Activated CD8-positive, alpha-beta memory T cell treated with anti-CD3 and anti-CD28 coated beads, Interleukin-2, amount 50 U/mL, for 1 hour (primary cell): ENCODE measurements around the gene ZDHHC7.

Experiments used
- DNase-seq: peaks from one replicate; pipeline ENCODE4 v3.0.0-alpha.2; 2020; ENCODE audit errors: extremely low read depth

ZDHHC7 gene

DNA sequence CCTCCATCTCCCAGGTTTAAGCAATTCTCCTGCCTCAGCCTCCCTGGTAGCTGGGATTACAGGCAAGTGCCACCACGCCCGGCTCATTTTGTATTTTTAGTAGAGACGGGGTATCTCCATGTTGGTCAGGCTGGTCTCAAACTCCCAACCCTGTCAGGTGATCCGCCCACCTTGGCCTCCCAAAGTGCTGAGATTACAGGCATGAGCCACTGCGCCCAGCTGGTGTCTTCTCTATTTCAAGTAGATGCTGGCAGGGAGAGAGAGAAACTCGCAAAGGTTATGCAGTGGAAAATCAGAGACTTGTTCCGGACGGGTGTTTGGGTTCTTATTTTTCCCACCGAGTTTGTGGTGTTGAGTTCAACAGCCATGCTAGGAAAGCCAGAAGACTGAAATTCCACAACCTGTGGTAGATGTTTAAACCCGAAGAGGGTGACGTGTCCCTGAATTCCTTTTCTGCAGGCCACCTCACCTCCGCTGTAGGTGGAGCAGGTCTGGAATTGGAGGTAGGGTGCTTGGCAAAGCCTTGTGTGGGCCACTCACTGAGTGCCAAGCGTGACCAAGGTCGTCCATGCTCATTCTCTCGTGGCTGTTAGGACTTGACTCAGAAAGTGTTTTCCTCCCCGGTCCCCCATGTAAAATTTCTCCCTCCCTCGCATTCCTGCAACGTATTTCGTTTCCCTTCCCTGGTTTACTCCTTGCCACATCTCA is 7.3 kb upstream of the ZDHHC7 start:
- no peak for DNase-seq

DNA sequence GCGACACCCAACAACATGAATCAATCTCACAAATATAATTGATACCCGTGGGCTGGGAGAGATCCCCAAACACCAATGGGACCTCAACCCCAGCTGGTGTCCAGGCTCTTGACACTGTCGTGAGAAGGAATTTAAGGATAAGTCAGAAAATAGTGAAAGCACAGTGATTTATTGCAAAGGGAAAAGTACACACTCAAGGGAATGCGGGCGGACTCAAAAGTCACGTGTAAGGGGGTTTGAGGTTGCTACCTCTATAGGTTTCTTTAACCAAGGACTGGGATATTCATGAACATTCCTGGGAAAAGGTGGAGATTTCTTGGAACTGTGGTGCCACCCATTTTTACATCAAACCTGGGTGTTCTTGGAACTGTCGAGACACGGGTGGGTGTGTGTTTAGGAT is 6.3 kb upstream of the ZDHHC7 start:
- no peak for DNase-seq

DNA sequence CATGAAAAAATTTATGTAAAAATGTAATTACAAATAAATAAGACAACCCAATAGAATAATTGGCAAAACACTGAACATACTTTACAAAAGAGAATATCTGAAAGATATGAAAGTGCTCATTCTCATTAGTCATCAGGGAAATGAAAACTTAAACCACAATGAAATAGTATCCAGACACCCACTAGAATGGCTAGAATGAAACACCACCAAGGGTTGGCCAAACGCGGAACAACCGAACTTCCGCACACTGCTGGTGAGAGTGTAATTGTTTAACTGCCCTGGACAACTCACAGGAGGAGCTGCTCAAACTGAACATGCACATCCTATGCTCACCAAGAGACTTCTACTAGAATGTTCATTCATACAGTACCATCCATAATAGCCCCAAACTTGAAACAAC is 5.8 kb upstream of the ZDHHC7 start:
- no peak for DNase-seq

DNA sequence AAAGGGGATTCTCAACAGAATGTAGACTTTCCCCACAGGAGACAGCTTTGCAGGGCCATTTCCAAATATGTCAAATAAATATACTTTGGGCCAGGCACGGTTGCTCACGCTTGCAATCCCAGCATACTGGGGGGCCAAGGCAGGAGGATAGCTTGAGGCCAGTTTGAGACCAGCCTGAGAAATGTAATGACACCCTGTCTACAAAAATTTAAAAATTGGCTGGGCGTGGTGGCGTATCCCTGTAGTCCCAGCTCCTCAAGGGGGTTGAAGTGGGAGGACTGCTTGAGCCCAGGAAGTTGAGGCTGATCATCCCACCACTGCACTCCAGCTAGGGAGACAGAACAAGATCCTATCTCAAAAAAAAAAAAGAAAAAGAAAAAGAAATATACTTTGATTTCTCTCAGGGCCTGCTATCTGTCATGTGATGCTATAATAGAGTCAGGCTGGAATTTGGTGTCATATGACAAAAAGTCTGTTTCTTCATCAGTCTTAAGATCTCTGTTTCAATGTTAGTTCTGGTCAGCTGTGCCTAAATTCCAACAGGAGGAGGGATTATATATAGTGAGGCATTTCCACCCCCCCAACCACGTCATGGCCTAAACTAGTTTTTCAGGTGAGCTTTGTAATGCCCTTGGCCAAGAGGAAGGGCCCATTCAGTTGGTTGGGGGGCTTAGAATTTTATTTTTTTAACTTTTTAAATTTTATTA is 4.3 kb upstream of the ZDHHC7 start:
- no peak for DNase-seq

DNA sequence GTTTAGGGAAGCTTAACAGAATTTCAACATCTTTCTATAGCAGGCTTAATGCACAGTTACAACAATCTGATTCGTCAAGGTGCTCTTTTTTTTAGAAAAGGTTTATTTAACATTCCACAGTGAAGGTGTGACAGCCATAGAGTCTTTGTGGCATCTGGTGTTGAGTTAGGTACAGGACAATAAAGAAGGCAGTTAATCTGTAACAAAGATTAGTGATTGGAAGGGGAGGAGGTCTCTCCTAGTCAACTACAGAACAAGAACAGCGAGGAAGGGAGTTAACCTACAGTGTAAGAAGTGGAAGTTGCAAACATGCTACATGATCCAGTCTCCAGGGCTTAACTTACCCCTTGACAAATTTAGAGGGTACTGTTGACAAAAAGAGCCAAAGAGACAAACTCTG is 3.0 kb upstream of the ZDHHC7 start:
- DNase-seq, result no peak

DNA sequence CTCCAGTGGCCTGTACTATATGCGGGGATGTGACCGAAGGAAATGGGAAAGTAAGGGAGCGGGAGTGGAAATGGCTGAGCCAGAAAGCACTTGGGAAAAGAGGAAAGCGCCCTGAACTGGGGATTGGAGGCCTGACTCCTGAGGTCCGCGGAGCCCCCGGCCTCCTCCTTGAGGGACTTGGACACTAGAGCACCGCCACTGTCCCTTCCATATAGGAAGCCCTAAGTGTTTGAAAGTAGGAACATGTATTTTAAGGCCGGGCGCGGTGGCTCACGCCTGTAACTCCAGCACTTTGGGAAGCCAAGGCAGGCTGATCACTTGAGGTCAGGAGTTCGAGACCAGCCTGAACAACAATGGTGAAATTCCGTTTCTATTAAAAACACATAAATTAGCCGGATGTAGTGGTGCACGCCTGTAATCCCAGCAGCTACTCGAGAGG is 530 bp upstream of the ZDHHC7 start:
- no peak for DNase-seq

DNA sequence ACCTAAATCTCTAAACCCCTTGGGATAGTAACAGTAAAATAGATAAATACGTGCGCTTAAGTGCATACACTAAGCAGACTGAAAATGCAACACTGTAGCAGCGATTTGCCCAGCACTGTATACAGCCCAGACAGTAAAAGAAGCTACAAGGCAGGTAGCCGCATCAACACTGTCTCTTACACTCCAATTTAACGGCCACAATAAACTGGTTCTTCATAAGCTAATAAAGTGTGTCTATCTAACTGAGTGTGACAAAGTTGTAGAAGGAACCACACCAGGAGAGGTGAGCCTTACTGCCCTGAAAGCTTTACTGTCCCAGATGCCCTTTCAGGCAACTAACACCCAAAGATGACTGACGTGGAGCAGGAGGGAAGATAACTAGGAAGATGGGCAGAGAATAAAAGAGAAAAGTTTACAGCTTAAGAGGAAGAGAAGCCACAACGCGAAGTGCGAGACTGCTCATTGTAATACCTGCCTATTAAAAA is 847 bp downstream of the ZDHHC7 start:
- DNase-seq, result no peak

DNA sequence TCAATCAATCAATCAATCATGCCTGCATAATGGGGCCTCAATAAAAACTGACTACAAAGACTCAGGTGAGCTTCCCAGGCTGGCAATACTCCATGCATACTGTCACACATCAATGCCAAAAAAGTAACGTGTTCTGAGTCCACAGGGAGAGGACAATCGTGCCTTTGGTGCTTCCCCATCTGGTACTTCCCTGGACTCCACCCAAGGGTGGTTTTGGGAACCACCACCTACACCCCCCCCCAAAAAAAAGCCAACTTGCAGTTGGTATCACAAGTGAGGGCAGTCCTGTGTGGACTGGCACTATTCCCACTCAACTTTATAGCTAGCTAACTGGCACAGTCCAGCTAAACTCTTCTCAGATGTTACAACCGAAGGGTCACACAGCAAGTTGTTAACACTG is 3.1 kb downstream of the ZDHHC7 start:
- DNase-seq, result no peak

DNA sequence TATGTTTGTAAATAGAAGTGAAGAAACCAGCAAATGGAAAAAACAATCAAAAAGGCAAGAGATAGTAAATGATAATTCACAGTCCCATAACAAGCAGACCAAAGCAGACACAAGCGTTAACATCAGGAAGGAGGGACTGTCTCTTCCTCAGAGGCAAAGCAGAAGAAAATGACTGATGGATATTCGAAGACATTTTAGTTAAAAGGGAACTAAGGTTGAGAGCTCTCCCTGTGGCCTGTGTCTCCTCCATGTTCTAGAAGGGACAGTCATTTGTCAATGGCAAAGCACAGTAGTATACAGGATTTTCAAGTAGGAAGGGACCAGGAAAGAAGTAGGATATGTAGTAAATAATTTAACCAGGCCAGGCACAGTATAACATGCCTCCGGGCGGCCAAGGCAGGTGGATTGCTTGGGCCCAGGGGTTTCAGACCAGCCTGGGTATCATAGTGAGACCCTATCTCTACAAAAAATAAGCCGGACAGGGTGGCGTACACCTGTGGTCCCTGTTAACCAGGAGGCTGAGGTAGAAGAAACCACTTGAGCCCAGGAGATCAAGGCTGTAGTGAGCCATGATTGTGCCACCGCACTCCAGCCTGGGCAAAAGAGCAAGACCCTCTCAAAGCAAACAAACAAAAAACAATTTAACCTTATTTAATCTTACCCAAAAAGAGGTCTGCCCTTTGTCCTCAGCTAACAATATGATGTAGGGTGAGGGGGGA is 3.7 kb downstream of the ZDHHC7 start:
- no peak for DNase-seq

DNA sequence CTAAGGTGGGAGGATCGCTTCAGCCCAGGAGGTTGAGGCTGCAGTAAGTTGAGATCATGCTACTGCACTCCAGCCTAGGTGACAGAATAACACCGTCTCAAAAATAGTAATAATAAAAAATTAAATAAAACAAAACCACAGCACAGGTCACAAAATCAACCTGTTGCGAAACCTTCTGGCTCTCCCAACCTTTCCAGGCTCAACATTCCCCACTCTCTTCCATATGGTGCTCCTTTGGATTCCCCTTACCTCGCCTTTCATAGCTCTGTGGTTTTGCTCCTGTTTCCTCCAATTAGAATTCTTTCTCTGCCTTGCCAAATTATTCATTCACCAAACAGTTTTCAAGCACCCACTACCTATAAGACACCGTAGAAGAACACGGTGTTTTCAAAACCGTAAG is 4.7 kb downstream of the ZDHHC7 start:
- no peak for DNase-seq

DNA sequence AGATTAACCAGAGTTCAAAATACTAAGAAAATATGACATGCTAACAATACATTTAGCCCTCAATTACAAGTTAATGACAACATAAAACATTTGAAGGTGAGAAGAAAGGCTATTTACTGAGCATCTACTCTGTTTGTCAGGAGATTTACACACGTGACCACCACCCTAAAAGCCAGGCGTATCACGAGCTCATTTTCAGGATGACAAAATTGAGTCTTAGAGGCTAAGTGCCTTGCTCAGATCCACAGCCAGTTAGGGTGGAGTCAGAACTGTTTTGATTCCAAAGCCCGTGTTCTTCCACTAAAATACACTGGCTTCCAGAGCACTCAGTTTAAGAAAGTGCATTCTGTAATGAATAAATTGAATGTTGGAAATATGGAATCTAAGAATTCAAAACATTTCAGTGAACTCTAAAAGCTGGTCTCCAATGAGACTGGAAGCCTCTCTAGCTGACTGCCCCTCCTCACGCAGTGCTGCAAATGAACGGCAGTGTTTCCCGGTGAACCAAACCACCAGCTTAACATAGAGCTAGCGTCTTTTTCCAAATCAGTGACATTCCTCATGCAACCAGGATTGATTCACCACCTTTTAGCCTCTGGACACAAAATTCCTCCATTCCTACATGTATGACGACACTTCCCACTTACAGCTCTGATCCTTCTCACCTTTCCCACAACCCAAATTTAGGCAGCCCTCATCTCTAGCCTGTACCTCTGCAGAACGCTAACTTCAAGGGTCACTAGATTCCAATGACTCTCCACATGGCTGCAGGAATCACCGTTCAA is 5.9 kb downstream of the ZDHHC7 start:
- DNase-seq, result no peak

DNA sequence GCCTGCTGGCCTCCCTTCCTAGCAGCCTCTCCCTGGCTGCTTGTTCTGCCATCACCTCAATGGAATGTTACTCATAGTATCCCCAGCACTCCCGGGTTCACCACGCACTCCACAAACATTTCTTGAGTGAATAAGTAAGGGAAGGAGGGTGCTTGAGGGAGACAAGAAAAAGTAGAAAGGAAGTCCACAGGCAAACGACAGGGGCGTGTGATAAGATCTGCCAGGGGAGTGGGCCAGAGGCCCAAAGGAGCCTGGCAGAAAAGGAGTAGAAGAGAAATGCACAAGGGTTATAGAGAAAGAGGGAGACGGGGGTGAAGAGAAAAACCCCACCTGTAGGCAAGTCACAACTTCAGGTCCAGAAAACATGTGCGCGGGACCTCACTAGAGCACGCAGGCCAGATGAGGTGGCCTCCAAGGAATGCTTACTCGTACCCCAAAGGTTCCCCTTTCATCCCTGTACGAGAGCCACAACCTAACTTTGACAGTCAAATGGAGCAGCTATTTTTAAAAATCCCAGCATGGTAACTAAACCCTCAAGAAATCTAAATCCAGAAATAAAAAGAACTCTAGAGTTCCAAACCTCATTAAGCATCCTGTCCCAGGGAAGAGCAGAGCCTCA is 6.6 kb downstream of the ZDHHC7 start:
- no peak for DNase-seq

DNA sequence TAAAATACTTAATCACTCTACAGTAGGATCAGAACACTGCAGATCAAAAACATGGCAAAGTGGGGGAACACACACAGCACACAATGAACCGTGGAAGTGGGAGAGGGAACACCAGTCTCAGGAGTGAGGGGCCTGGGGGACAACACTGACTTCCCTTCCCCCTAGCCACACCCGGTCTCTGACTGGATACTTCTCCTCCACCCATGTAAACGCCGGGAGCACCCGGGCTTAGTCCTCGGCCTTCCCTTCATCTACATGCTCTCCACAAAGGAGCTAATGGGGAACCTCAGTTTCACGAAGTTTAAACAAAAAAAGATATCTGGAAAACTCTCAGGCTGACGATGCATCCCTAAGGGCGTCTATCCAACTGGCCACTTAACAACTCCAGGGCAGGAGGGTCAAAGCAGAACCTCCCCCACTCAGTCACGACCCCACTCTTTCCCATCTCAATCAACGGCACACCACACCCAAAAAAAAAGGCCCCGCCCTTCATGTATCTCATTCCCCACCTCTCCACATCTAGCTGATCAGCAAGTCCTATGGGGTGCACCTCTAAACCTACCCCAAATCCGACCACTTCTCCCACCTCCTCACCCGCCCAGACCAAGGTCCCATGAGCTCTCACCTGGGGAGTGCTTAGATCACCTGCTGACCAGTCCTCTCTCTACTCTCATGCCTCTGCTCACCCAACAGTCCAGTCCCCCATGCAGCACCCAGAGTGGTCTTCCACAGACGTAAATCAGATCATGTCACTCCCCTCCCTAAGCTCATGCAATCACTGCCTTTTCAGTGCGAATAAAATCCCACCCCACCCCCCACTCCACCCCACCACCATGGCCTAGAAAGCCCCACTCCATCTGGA is 7.4 kb downstream of the ZDHHC7 start:
- DNase-seq, result no peak

DNA sequence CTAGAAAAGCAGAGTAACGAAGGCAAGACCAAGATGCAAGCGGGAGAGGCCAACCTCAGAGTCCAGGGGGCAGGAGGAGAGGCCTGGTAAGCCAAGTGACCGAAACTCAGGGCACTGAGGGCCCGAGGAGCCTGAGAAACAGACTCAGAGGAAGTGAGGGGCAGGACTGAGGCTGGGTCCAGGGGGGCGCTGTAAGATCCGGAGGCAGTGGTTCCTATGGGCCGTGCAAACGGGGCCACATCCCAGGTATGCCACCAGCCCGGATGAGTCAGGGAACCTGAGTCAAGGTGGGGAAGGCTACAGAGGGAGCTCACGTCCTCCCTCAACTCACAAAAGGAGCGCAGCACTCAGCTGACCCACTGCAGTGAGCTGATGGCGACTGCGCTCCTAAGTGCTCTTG is 8.3 kb downstream of the ZDHHC7 start:
- no peak for DNase-seq

DNA sequence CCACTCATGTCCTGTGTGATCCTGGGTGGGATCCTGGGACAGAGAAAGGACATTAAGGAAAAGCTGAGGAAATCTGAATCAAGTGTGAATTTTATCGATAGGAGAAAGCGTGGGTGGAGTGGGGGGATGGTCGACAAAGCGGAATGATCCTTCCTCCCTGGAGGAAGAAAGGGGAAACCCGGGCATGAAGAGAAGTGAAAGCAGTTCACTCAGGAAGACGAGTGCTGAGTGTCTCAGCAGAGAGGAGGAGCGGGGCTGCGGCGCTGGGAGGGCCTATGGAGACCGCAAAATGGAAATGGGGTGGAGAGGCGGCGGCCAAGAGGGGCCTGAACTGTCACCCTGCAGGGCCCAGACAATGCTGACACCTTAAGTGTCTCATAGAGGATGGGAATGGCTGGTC is 8.7 kb downstream of the ZDHHC7 start:
- no peak for DNase-seq

DNA sequence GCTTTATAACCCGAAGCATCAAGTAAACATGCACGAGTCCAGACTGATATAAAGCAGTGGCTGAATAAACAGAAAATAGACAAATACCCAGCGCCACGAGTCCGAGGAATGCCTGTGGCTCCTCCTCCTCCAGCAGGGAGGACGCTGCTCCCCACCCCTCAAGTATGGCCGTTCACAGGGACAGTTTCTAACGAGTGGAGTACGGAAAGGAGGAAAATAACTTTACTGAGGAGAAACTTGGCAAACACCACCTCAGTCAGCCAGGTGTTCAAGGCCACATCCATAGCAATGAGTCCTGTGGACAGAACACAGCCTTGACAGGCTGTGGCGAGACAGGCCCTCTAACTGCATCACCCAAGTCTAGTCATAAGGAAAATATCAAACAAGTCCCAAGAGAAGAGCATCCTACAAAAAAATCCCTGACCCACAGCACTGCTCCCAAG is 9.2 kb downstream of the ZDHHC7 start:
- DNase-seq, result no peak

DNA sequence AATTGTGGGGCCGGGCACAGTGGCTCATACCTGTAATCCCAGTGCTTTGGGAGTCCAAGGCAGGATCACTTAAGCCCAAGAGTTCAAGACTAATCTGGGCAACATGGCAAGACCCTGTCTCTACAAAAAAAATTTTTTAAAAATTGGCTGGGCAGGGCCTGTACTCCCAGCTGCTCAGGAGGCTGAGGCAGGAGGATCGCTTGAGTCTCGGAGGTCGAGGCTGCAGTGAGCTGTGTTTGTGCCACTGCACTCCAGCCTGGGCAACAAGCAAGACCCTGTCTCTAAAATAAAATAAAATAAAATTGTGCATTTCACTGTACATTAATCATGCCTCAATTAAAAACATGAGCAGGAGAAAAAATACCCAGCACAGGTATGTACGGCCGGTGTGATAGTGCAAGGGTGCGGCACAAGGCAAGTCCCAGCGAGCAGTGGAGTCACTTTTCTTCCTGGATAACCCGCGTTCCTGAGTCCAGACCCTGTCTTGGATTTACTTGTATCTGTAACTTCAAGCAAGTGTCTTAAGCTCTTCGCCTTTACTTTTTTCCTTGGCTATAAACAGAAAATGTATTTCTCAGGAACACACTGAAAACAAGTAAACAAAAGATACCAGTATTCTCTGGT is 11.4 kb downstream of the ZDHHC7 start:
- no peak for DNase-seq

DNA sequence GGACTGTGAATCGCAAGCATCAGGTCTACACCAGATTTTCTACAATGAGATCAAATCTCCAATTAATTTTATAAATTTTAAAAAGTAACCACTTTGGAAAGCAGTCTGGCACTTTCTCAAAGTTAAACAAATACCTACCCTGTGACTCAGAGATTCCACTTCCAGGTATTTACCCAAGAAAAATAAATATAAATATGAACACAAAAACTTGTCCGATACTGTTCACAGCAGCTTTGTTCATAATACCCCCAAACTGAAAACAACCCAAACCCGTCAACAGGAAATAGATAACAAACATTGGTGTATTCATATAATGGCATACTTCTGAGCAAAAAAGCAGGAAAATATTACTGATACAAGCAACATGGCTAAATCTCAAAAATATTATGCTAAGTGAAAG is 12.1 kb downstream of the ZDHHC7 start:
- no peak for DNase-seq

DNA sequence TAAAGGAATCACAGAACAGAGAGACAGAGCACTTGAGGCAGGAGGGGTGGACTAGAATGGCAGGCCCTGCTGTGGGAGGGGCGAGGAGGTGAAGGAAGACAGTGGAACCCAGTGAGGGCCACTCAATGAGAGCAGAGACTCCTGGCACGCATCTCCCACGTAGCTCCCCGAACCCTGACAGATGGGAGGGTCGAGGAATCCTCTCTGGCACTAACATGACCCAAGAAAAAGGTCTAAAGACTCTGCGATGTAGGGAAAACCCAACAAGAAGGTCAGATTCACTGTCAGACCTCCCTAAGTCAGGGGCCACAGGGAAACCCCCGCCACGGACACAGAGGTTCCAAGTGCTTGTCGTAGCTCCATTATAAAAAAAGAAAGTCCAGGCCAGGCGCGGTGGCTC is 15.0 kb downstream of the ZDHHC7 start:
- no peak for DNase-seq

DNA sequence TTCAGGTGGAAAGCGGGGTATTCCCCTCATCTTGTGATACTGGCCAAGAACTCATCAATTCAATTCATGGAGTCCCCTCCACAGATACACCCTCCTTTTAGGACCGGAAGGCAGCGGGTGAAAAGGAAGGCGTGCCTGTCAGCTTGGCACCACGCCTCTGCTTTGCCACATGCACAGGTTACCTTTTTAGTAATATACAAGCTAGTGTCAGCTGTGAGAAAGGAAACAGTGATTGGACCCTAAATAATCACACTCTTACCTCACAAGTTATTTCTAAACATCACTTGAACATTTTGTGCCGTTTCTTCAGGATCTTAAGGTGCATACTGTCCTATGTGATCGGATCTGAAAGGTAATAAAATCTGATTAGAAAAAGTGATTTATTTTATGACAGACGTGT is 15.7 kb downstream of the ZDHHC7 start:
- DNase-seq, result no peak
